HCT116 (cell line): Measurements from ENCODE around the gene RALB.

Source experiments
- FOSL1 ChIP-seq: IDR thresholded peaks from 2 replicates; pipeline ENCODE4 v1.6.1; 2012; ENCODE audit warnings: low read depth
- ZNF274 ChIP-seq: fragments of 200-500 bp; sonication (Bioruptor generic); IDR thresholded peaks from 2 replicates; pipeline ENCODE4 v1.6.1; 2014; ENCODE audit warnings: mild to moderate bottlenecking, low read depth, low read length, inconsistent platforms
- TF ChIP-seq, protein P1 (sequence below), 3 experiments: fragments of 200-600 bp in 1 of 3; sonication (generic) in 1 of 3; IDR thresholded peaks in 2 of 3; conservative IDR thresholded peaks in 1 of 3; 2 replicates each; pipeline ENCODE4 v1.5.1; 2012 to 2017; ENCODE audit warnings: low read depth in 2 of 3, low read length in 2 of 3, antibody characterized with exemption in 1 of 3, borderline replicate concordance in 1 of 3, control low read depth in 1 of 3, mild to moderate bottlenecking in 1 of 3, mixed read lengths in 1 of 3, mixed run types in 1 of 3, moderate library complexity in 1 of 3; ENCODE audit not compliant: insufficient read depth in 1 of 3
- TF ChIP-seq, protein P2 (sequence below): IDR thresholded peaks from 2 replicates; pipeline ENCODE4 v1.6.1; 2012; ENCODE audit warnings: low read depth

DNA sequence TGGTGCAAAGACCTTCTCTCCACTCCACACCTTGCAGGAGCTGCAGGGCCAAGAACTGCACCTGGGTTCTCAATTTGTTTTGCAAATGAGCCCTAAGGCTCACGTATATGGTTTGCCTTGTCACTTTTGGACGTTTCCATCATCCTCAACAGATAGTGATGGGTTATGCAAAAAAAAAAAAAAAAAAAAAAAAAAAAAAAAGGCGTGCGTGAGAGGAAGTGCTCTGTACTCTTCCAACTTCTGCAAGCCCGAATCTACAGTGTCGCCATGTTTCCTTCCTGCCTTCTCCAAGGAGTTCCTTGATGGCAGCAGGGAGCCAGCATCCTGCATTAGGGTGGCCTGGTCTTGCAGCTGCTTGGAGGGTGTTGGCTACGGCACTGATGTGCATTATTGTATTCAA lies 89.3 kb downstream of the RALB start:
- TF ChIP-seq, protein P1, sequence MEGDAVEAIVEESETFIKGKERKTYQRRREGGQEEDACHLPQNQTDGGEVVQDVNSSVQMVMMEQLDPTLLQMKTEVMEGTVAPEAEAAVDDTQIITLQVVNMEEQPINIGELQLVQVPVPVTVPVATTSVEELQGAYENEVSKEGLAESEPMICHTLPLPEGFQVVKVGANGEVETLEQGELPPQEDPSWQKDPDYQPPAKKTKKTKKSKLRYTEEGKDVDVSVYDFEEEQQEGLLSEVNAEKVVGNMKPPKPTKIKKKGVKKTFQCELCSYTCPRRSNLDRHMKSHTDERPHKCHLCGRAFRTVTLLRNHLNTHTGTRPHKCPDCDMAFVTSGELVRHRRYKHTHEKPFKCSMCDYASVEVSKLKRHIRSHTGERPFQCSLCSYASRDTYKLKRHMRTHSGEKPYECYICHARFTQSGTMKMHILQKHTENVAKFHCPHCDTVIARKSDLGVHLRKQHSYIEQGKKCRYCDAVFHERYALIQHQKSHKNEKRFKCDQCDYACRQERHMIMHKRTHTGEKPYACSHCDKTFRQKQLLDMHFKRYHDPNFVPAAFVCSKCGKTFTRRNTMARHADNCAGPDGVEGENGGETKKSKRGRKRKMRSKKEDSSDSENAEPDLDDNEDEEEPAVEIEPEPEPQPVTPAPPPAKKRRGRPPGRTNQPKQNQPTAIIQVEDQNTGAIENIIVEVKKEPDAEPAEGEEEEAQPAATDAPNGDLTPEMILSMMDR (IDR thresholded peaks at IDR 0.05 in 2 of 3, conservative IDR thresholded peaks at IDR 0.05 in 1 of 3; ENCODE audit: borderline replicate concordance in 1 of 3, insufficient read depth in 1 of 3, low read depth in 2 of 3, low read length in 2 of 3): no peak
- TF ChIP-seq, protein P2, sequence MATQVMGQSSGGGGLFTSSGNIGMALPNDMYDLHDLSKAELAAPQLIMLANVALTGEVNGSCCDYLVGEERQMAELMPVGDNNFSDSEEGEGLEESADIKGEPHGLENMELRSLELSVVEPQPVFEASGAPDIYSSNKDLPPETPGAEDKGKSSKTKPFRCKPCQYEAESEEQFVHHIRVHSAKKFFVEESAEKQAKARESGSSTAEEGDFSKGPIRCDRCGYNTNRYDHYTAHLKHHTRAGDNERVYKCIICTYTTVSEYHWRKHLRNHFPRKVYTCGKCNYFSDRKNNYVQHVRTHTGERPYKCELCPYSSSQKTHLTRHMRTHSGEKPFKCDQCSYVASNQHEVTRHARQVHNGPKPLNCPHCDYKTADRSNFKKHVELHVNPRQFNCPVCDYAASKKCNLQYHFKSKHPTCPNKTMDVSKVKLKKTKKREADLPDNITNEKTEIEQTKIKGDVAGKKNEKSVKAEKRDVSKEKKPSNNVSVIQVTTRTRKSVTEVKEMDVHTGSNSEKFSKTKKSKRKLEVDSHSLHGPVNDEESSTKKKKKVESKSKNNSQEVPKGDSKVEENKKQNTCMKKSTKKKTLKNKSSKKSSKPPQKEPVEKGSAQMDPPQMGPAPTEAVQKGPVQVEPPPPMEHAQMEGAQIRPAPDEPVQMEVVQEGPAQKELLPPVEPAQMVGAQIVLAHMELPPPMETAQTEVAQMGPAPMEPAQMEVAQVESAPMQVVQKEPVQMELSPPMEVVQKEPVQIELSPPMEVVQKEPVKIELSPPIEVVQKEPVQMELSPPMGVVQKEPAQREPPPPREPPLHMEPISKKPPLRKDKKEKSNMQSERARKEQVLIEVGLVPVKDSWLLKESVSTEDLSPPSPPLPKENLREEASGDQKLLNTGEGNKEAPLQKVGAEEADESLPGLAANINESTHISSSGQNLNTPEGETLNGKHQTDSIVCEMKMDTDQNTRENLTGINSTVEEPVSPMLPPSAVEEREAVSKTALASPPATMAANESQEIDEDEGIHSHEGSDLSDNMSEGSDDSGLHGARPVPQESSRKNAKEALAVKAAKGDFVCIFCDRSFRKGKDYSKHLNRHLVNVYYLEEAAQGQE: no peak
- no peak for TF ChIP-seq ZNF274
- TF ChIP-seq FOSL1: no peak
